Esophagus squamous epithelium (tissue), 4 donors: ENCODE measurements around the gene B3GALT5.

Source experiments
- POLR2A ChIP-seq, 4 donors: fragments of 450-650 bp; IDR thresholded peaks; one replicate each; pipeline ENCODE4 v1.6.1; 2017; ENCODE audit warnings: antibody characterized with exemption in 4 of 4, mild to moderate bottlenecking in 4 of 4, moderate library complexity in 3 of 4
- TF ChIP-seq, protein P1 (sequence below), 6 experiments: fragments of 450-650 bp in 4 of 6; fragments of 200-600 bp in 2 of 6; sonication (generic) in 2 of 6; IDR thresholded peaks; one replicate each; pipeline ENCODE4 v1.5.1; 2016 to 2019; ENCODE audit warnings: antibody characterized with exemption in 6 of 6, mild to moderate bottlenecking in 4 of 6, moderate library complexity in 4 of 6

DNA sequence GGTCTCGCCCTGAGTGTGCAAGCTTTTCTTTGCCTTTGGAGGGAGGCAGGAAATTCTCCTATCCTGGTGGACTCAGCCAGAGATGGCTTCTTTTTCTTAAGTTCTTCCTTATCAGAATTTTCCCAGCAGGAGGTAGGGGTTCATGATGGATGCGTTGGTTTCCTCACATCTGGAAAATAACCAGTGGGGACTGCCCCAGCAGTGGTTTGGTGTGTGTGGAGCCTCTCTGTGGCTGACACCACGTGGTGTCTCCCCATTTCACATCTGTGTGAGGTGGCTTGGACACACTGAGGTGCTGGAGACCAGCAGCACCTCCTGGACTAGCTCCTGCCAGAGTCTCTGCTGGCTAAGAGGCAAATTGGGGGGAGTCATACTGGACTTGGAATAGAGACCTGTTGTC, 32.6 kb downstream of the B3GALT5 start:
- TF ChIP-seq, protein P1, sequence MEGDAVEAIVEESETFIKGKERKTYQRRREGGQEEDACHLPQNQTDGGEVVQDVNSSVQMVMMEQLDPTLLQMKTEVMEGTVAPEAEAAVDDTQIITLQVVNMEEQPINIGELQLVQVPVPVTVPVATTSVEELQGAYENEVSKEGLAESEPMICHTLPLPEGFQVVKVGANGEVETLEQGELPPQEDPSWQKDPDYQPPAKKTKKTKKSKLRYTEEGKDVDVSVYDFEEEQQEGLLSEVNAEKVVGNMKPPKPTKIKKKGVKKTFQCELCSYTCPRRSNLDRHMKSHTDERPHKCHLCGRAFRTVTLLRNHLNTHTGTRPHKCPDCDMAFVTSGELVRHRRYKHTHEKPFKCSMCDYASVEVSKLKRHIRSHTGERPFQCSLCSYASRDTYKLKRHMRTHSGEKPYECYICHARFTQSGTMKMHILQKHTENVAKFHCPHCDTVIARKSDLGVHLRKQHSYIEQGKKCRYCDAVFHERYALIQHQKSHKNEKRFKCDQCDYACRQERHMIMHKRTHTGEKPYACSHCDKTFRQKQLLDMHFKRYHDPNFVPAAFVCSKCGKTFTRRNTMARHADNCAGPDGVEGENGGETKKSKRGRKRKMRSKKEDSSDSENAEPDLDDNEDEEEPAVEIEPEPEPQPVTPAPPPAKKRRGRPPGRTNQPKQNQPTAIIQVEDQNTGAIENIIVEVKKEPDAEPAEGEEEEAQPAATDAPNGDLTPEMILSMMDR (IDR thresholded peaks at IDR 0.05): no peak
- no peak for TF ChIP-seq POLR2A (IDR thresholded peaks at IDR 0.05)
